ENCODE data around the gene NPIPB6. TPM values are rescaled to one million over a fixed set of nuclear protein-coding genes. Genes with fewer than 3 reads are reported as not detected.

NPIPB6 gene
- total RNA-seq, 1 donor, result 2.9 TPM

DNA sequence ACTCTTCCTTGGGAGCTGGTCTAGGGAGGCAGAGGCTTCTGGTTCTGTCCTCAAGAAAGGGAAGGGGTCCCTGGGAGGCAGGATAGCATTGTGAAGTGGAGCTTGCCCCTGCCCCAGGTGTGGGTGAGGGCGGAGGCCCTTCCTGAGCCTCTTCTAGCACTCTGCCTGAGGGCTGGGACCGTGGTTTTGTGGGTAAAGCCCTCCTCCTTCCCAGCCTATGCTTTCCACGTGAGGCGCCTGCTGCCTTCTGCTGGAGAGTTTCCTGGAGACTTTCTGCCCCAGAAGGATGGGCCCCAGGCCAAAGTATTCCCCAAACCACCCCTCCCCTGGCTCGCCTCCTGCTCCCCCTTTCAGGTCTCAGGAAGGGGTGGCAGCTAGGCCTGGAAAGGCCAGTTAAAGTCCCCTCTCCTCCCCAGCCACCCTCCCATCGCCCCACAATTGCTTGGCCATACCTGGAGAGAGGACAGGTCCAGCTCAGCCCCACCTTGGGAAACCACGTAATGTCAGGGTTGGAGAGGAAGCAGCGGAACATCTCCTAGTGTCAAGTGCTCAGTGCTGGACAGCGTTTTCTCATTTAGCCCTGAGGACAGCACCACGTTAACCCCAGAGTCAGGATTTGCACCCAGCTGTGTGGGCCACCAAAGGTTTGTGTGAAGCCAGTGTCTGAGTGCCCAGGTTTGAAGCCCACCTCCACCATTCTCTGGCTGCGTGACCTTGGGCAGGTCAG, 65.4 kb downstream of the NPIPB6 start:
- H3K36me3 ChIP-seq (ENCODE audit: insufficient read depth, low read length), result no peaks in the 10 kb centered on the region
- H3K27ac ChIP-seq (ENCODE audit: low read depth, low read length), result no peak overlapping the region
- H3K9me3 ChIP-seq (ENCODE audit: low read depth, low read length), result no peaks in the 10 kb centered on the region
- no peaks in the 10 kb centered on the region for H3K79me2 ChIP-seq (ENCODE audit: insufficient read depth, low read length)
- H4K20me1 ChIP-seq (ENCODE audit: insufficient read depth, low read length), result no peaks in the 10 kb centered on the region
- DNase-seq (ENCODE audit: insufficient read length, low spot score, missing footprints), result peak; percentile 45
- TF ChIP-seq, protein P1, sequence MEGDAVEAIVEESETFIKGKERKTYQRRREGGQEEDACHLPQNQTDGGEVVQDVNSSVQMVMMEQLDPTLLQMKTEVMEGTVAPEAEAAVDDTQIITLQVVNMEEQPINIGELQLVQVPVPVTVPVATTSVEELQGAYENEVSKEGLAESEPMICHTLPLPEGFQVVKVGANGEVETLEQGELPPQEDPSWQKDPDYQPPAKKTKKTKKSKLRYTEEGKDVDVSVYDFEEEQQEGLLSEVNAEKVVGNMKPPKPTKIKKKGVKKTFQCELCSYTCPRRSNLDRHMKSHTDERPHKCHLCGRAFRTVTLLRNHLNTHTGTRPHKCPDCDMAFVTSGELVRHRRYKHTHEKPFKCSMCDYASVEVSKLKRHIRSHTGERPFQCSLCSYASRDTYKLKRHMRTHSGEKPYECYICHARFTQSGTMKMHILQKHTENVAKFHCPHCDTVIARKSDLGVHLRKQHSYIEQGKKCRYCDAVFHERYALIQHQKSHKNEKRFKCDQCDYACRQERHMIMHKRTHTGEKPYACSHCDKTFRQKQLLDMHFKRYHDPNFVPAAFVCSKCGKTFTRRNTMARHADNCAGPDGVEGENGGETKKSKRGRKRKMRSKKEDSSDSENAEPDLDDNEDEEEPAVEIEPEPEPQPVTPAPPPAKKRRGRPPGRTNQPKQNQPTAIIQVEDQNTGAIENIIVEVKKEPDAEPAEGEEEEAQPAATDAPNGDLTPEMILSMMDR (IDR thresholded peaks at IDR 0.05; ENCODE audit: extremely low read depth, low read depth, low read length), result no peak
- H3K4me2 ChIP-seq (ENCODE audit: insufficient read depth, low read length), result no peak overlapping the region
- no peak overlapping the region for H3K4me3 ChIP-seq (ENCODE audit: insufficient read depth, low read length)
- peaks cover under 1% of the 10 kb centered on the region for H3K4me1 ChIP-seq (ENCODE audit: insufficient read depth, low read length)
- H2AFZ ChIP-seq (ENCODE audit: low read length), result no peak overlapping the region
- peaks cover 22% of the 10 kb centered on the region for H3K27me3 ChIP-seq (ENCODE audit: insufficient read depth, low read length)

DNA sequence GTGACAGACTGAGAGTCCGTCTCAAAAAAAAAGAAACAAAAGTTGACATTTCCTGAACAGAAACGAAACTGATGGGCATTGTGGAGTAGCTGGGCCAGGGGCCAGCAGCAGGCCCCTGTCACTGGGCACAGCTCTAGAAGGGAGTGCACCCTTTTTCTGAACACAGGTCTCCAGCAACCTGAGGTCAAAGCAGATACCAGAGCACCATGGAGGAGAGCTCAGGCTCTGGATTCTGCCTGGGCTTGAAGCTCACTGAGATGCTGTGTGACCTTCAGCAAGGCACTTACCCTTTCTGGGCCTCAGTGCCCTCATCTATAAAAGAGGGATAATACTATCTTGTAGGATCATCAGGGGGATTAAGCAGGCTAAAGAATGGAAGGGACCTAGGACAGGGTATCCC, 66.0 kb downstream of the NPIPB6 start:
- Histone ChIP-seq H3K4me3 (ENCODE audit: insufficient read depth, low read length) (no peak overlapping the region), H3K36me3 (ENCODE audit: insufficient read depth, low read length) (no peaks in the 10 kb centered on the region), H3K27me3 (ENCODE audit: insufficient read depth, low read length) (peaks cover 26% of the 10 kb centered on the region), H4K20me1 (ENCODE audit: insufficient read depth, low read length) (no peaks in the 10 kb centered on the region), H3K79me2 (ENCODE audit: insufficient read depth, low read length) (no peaks in the 10 kb centered on the region), H2AFZ (ENCODE audit: low read length) (no peak overlapping the region), H3K4me2 (ENCODE audit: insufficient read depth, low read length) (no peak overlapping the region), H3K4me1 (ENCODE audit: insufficient read depth, low read length) (peaks cover 4% of the 10 kb centered on the region), H3K9me3 (ENCODE audit: low read depth, low read length) (no peaks in the 10 kb centered on the region), H3K27ac (ENCODE audit: low read depth, low read length) (no peak overlapping the region)
- DNase-seq (ENCODE audit: insufficient read length, low spot score, missing footprints), result peak; percentile 67
- TF ChIP-seq, protein P1 (IDR thresholded peaks at IDR 0.05; ENCODE audit: extremely low read depth, low read depth, low read length), result no peak

DNA sequence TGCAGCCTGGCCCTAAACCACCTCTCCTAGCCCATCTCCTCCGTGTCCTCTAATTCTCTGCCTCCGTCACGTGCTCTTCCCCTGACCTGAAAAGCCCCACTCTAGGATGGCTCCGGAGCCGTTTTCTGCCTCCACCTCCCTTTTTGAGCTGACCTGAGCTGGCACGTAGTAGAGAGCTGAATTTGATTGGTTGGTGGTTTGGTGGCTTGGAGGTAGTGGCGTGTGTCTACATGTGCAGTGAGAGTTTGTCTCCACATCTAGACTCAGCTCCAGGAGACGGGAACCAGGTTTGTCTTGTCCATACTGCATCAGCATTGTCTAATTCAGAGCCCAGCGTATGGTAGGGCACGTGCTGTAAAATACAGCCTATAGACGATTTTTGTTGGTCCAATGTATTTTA, 68.0 kb downstream of the NPIPB6 start:
- peak; percentile 70 for DNase-seq (ENCODE audit: insufficient read length, low spot score, missing footprints)
- no peaks in the 10 kb centered on the region for H4K20me1 ChIP-seq (ENCODE audit: insufficient read depth, low read length)

DNA sequence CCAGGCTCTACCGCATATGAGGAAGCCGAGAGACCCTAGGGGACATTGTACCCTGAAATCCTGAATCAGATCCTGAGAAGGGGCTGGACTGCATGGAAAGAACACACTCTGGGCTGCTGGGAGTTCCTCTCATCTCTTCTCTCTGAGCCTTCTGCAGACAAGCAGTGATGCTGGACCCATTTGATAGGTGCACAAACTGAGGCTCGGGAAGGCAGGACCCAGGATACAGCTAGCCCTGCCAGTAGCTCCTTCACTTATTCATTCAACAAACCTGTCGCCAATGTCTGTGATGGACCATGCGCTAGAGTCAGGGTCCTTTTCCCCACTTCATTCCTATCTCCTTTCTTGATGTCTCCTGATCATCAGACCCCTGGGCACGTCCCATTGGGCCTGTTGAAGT, 69.1 kb downstream of the NPIPB6 start:
- Histone ChIP-seq H4K20me1 (ENCODE audit: insufficient read depth, low read length) (no peaks in the 10 kb centered on the region), H3K4me2 (ENCODE audit: insufficient read depth, low read length) (no peak overlapping the region), H3K4me1 (ENCODE audit: insufficient read depth, low read length) (peaks cover 4% of the 10 kb centered on the region), H2AFZ (ENCODE audit: low read length) (no peak overlapping the region), H3K9me3 (ENCODE audit: low read depth, low read length) (no peaks in the 10 kb centered on the region), H3K4me3 (ENCODE audit: insufficient read depth, low read length) (no peak overlapping the region), H3K36me3 (ENCODE audit: insufficient read depth, low read length) (no peaks in the 10 kb centered on the region), H3K27ac (ENCODE audit: low read depth, low read length) (no peak overlapping the region), H3K79me2 (ENCODE audit: insufficient read depth, low read length) (no peaks in the 10 kb centered on the region), H3K27me3 (ENCODE audit: insufficient read depth, low read length) (peaks cover 37% of the 10 kb centered on the region)
- TF ChIP-seq, protein P1 (IDR thresholded peaks at IDR 0.05; ENCODE audit: extremely low read depth, low read depth, low read length), result no peak
- DNase-seq (ENCODE audit: insufficient read length, low spot score, missing footprints), result no peak

More for the DNA sequence above, 68.0 kb downstream of the NPIPB6 start:
- no peak overlapping the region for H3K4me3 ChIP-seq (ENCODE audit: insufficient read depth, low read length)
- peaks cover 4% of the 10 kb centered on the region for H3K4me1 ChIP-seq (ENCODE audit: insufficient read depth, low read length)
- H3K9me3 ChIP-seq (ENCODE audit: low read depth, low read length), result no peaks in the 10 kb centered on the region
- no peak overlapping the region for H2AFZ ChIP-seq (ENCODE audit: low read length)
- no peaks in the 10 kb centered on the region for H3K79me2 ChIP-seq (ENCODE audit: insufficient read depth, low read length)
- peaks cover 36% of the 10 kb centered on the region for H3K27me3 ChIP-seq (ENCODE audit: insufficient read depth, low read length)
- no peak overlapping the region for H3K4me2 ChIP-seq (ENCODE audit: insufficient read depth, low read length)
- H3K27ac ChIP-seq (ENCODE audit: low read depth, low read length), result no peak overlapping the region
- H3K36me3 ChIP-seq (ENCODE audit: insufficient read depth, low read length), result no peaks in the 10 kb centered on the region
- TF ChIP-seq, protein P1 (IDR thresholded peaks at IDR 0.05; ENCODE audit: extremely low read depth, low read depth, low read length), result no peak

Data from osteoblast (primary cell).